ENCODE measurements around the gene MKKS. TPM values are rescaled to one million over a fixed set of nuclear protein-coding genes. Genes with fewer than 3 reads are reported as not detected.

MKKS gene
- total and polyA plus RNA-seq, 2 of the 13 experiments (the other 11 are each of a cell fraction or from before 2014, with no cell fraction given), result 26.7 to 34.5 TPM

DNA sequence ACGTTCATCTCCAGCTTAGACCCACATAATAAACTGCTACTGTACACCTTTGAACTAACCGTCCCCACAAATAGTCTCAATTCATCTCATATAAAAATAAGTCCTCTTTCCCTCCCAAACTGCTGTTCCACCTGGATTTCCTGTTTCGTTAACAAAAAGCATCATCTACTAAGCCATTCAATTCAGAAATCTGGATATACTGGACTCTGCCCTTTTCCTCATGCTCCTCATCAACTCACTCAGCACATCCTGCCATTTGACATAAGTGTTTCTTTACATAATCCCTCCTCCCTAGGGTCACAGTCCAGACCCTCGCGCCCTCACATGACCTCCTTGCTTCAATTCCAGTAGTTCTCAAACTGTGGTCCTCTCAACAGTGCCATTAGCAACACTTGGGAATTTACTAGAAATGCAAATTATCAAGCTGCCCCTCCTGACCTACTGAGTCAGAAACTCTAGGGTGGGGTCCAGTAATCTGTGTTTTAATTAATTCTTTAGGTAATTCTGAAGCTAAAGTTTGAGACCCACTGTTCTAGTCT is 4.5 kb downstream of the MKKS start (continued):
- TF ChIP-seq, protein P1, sequence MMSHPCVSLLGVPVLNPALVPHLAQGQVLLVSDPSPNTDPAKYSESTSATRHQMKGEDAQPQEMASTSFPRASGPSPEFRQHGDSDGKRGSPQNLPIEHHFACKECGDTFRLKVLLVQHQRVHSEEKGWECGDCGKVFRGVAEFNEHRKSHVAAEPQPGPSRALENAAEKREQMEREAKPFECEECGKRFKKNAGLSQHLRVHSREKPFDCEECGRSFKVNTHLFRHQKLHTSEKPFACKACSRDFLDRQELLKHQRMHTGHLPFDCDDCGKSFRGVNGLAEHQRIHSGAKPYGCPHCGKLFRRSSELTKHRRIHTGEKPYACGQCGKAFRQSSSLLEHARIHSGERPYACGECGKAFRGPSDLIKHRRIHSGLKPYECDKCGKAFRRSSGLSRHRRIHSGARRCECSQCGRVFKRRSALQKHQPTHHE (CRISPR knock-in tag; IDR thresholded peaks at IDR 0.05; ENCODE audit: borderline replicate concordance), result no peak
- TF ChIP-seq ARID2 (CRISPR knock-in tag; IDR thresholded peaks at IDR 0.05; ENCODE audit: borderline replicate concordance) (0 out of 2 replicates have a peak, but pooled peaks have one; percentile 28), MAX (IDR thresholded peaks at IDR 0.05) (peak; percentile 74), TFDP1 (CRISPR knock-in tag; IDR thresholded peaks at IDR 0.05; ENCODE audit: borderline replicate concordance) (peak; percentile 72; the same call in 1 of the 2 replicates), TRIM24 (CRISPR knock-in tag; IDR thresholded peaks at IDR 0.05) (0 out of 2 replicates have a peak, but pooled peaks have one; percentile 76), NR2C2 (CRISPR knock-in tag; IDR thresholded peaks at IDR 0.05; ENCODE audit: borderline replicate concordance) (peak; percentile 72), SKI (IDR thresholded peaks at IDR 0.05; ENCODE audit: partially characterized antibody) (peak; percentile 31), CREB3 (CRISPR knock-in tag; IDR thresholded peaks at IDR 0.05) (no peak), KDM3A (CRISPR knock-in tag; IDR thresholded peaks at IDR 0.05; ENCODE audit: low read depth) (0 out of 2 replicates have a peak, but pooled peaks have one; percentile 29), MEIS1 (CRISPR knock-in tag; IDR thresholded peaks at IDR 0.05; ENCODE audit: borderline replicate concordance) (peak; percentile 67; the same call in 1 of the 2 replicates), MAFK (conservative IDR thresholded peaks at IDR 0.05 in 1 of 2, IDR thresholded peaks at IDR 0.05 in 1 of 2; ENCODE audit: low read length in 2 of 2) (peak in 1 of 2 experiments; percentile 21; a peak in 1 of 4 replicates), PAX8 (CRISPR knock-in tag; IDR thresholded peaks at IDR 0.05; ENCODE audit: borderline replicate concordance) (no peak), POLR2AphosphoS5 (IDR thresholded peaks at IDR 0.05; ENCODE audit: low read depth, low read length) (peak; percentile 40; the same call in 1 of the 2 replicates), SMYD3 (CRISPR knock-in tag; IDR thresholded peaks at IDR 0.05) (peak; percentile 93; the same call in 1 of the 2 replicates), ASH2L (IDR thresholded peaks at IDR 0.05; ENCODE audit: insufficient read length, low read depth, low read length) (peak; percentile 75), JUND (CRISPR knock-in tag; IDR thresholded peaks at IDR 0.05) (no peak), TMF1 (CRISPR knock-in tag; IDR thresholded peaks at IDR 0.05; ENCODE audit: low read depth) (no peak), KAT2B (IDR thresholded peaks at IDR 0.05; ENCODE audit: borderline replicate concordance, low read depth, low read length) (no peak), HOXA9 (CRISPR knock-in tag; IDR thresholded peaks at IDR 0.05; ENCODE audit: borderline replicate concordance) (no peak), ZNF740 (CRISPR knock-in tag; IDR thresholded peaks at IDR 0.05) (no peak), KDM5B (CRISPR knock-in tag; IDR thresholded peaks at IDR 0.05; ENCODE audit: borderline replicate concordance) (no peak), ZNF234 (CRISPR knock-in tag; conservative IDR thresholded peaks at IDR 0.05) (no peak), RXRA (CRISPR knock-in tag; IDR thresholded peaks at IDR 0.05) (peak; percentile 94; the same call in 1 of the 2 replicates), ATF4 (CRISPR knock-in tag; IDR thresholded peaks at IDR 0.05) (no peak)
- TF ChIP-seq, protein P2, sequence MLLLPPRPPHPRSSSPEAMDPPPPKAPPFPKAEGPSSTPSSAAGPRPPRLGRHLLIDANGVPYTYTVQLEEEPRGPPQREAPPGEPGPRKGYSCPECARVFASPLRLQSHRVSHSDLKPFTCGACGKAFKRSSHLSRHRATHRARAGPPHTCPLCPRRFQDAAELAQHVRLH (CRISPR knock-in tag; IDR thresholded peaks at IDR 0.05; ENCODE audit: borderline replicate concordance, low read depth), result peak; percentile 72; the same call in 1 of the 2 replicates

Measured in HepG2 (cell line).